ENCODE measurements around the gene PHEX. TPM values are rescaled to one million over a fixed set of nuclear protein-coding genes. Genes with fewer than 3 reads are reported as not detected.

Gene PHEX
- total RNA-seq, 4 donors from 2014 or later: 0.05 TPM; not detected in 3

- TF ChIP-seq, protein P1, sequence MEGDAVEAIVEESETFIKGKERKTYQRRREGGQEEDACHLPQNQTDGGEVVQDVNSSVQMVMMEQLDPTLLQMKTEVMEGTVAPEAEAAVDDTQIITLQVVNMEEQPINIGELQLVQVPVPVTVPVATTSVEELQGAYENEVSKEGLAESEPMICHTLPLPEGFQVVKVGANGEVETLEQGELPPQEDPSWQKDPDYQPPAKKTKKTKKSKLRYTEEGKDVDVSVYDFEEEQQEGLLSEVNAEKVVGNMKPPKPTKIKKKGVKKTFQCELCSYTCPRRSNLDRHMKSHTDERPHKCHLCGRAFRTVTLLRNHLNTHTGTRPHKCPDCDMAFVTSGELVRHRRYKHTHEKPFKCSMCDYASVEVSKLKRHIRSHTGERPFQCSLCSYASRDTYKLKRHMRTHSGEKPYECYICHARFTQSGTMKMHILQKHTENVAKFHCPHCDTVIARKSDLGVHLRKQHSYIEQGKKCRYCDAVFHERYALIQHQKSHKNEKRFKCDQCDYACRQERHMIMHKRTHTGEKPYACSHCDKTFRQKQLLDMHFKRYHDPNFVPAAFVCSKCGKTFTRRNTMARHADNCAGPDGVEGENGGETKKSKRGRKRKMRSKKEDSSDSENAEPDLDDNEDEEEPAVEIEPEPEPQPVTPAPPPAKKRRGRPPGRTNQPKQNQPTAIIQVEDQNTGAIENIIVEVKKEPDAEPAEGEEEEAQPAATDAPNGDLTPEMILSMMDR (IDR thresholded peaks at IDR 0.05 in 4 of 5, conservative IDR thresholded peaks at IDR 0.05 in 1 of 5): no peak
- TF ChIP-seq POLR2A (IDR thresholded peaks at IDR 0.05): no peak
- no peak for DNase-seq
- in situ Hi-C loops (cut with MboI; ENCODE audit: low sequenced_read_pairs in 4 of 4) (no loop called here), intact Hi-C loops (cut with DNase I; ENCODE audit: low total_unique reads) (no loop called here)
- Histone ChIP-seq H3K9me3 (no peaks in the 10 kb centered on the region), H3K4me3 (no peak overlapping the region), H3K4me1 (no peaks in the 10 kb centered on the region), H3K27me3 (peaks cover 0 to 4% (median 0%) of the 10 kb centered on the region in 3 donors), H3K27ac (no peak overlapping the region), H3K36me3 (no peaks in the 10 kb centered on the region)
- ATAC-seq: no peak
Measured at GRCh38 chrX:22148565-22148964, 116.4 kb downstream of the PHEX start.

- ATAC-seq (no peak), DNase-seq (no peak)
- Histone ChIP-seq H3K27me3 (peaks cover 0 to 4% (median 0%) of the 10 kb centered on the region in 3 donors), H3K36me3 (no peaks in the 10 kb centered on the region), H3K9me3 (no peaks in the 10 kb centered on the region), H3K27ac (no peak overlapping the region), H3K4me1 (no peaks in the 10 kb centered on the region), H3K4me3 (no peak overlapping the region)
- TF ChIP-seq, protein P1 (IDR thresholded peaks at IDR 0.05 in 4 of 5, conservative IDR thresholded peaks at IDR 0.05 in 1 of 5): no peak
- no peak for TF ChIP-seq POLR2A (IDR thresholded peaks at IDR 0.05)
- in situ Hi-C loops (cut with MboI; ENCODE audit: low sequenced_read_pairs in 4 of 4) (no loop called here), intact Hi-C loops (cut with DNase I; ENCODE audit: low total_unique reads) (no loop called here)
Measured at GRCh38 chrX:22150371-22150770, 118.2 kb downstream of the PHEX start.

- no peaks in the 10 kb centered on the region for H3K27me3 ChIP-seq
- no peak for DNase-seq
- no peaks in the 10 kb centered on the region for H3K4me1 ChIP-seq
- no peak overlapping the region for H3K4me3 ChIP-seq
- in situ Hi-C loops (cut with MboI; ENCODE audit: low sequenced_read_pairs in 4 of 4): no loop called here
- no peaks in the 10 kb centered on the region for H3K9me3 ChIP-seq
- intact Hi-C loops (cut with DNase I; ENCODE audit: low total_unique reads): no loop called here
- TF ChIP-seq, protein P1 (IDR thresholded peaks at IDR 0.05 in 4 of 5, conservative IDR thresholded peaks at IDR 0.05 in 1 of 5): no peak
- no peak for TF ChIP-seq POLR2A (IDR thresholded peaks at IDR 0.05)
- H3K27ac ChIP-seq: no peak overlapping the region
- no peaks in the 10 kb centered on the region for H3K36me3 ChIP-seq
- ATAC-seq: no peak
Measured at GRCh38 chrX:22155126-22155525, 123.0 kb downstream of the PHEX start.

GRCh38 chrX:22159071-22159470, 126.9 kb downstream of the PHEX start:
- Histone ChIP-seq H3K9me3 (no peaks in the 10 kb centered on the region), H3K36me3 (no peaks in the 10 kb centered on the region), H3K4me3 (no peak overlapping the region), H3K4me1 (no peaks in the 10 kb centered on the region), H3K27ac (no peak overlapping the region), H3K27me3 (no peaks in the 10 kb centered on the region)
- in situ Hi-C loops (cut with MboI; ENCODE audit: low sequenced_read_pairs in 4 of 4): no loop called here
- TF ChIP-seq POLR2A (IDR thresholded peaks at IDR 0.05): no peak
- TF ChIP-seq, protein P1 (IDR thresholded peaks at IDR 0.05 in 4 of 5, conservative IDR thresholded peaks at IDR 0.05 in 1 of 5): no peak
- DNase-seq: no peak
- intact Hi-C loops (cut with DNase I; ENCODE audit: low total_unique reads): no loop called here
- no peak for ATAC-seq

GRCh38 chrX:22163326-22163725, 131.2 kb downstream of the PHEX start:
- TF ChIP-seq, protein P1 (IDR thresholded peaks at IDR 0.05 in 4 of 5, conservative IDR thresholded peaks at IDR 0.05 in 1 of 5): no peak
- no peak for TF ChIP-seq POLR2A (IDR thresholded peaks at IDR 0.05)
- DNase-seq (no peak), ATAC-seq (no peak)
- intact Hi-C loops (cut with DNase I; ENCODE audit: low total_unique reads) (no loop called here), in situ Hi-C loops (cut with MboI; ENCODE audit: low sequenced_read_pairs in 4 of 4) (no loop called here)
- H3K27me3 ChIP-seq: no peaks in the 10 kb centered on the region
- H3K36me3 ChIP-seq: no peaks in the 10 kb centered on the region
- H3K4me1 ChIP-seq: no peaks in the 10 kb centered on the region
- no peak overlapping the region for H3K27ac ChIP-seq
- no peak overlapping the region for H3K4me3 ChIP-seq
- no peaks in the 10 kb centered on the region for H3K9me3 ChIP-seq

All from gastrocnemius medialis (tissue), 4 donors.